ENCODE measurements around the gene GPSM3. TPM values are rescaled to one million over a fixed set of nuclear protein-coding genes. Genes with fewer than 3 reads are reported as not detected.
A peak's percentile ranks its signal among the peaks of the same experiment; 100 is the strongest.

GPSM3 gene
- total and polyA plus RNA-seq, 2 of the 13 experiments (the other 11 are each of a cell fraction or from before 2014, with no cell fraction given): 0.18 to 6.2 TPM

DNA sequence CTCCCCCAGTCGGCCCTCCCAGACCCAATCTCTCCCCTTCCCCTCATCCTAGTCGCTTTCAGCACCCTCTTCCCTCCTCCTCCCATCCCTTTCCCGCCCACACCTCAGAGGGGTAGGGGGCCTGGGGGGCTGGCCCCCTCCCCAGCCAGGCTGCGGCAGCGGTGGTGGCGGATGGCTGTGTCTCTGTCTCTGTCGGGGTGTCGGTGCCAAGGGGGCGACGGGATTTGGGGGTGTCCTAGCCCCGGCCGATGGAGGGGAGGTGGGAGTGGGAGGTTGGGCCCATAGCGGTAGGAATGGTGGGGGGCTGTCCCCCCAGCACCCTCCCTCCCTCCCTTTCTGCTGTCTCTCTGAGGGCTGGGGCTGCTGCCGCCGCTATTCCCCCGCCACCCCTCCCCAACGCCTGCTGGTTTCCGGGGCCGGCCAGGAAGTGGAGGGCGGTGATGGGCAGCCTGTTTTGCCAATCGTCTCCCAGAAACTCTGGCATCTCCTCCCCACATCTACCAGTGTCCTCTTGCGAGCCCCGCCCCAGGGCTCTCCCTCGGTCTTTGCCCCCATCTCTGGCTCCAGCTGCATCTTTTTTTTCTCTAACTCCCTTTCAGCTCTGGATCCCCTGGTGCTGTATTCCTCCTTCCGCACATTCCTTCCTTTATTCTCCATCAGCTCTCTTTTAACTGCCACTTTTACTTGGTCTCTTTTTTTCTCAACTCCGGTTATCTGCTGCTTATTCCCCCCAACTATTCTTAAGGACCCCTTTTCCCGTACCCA is 16.6 kb downstream of the GPSM3 start, which contains the start of gene AGPAT1 (continued):
- TF ChIP-seq TARDBP (CRISPR knock-in tag; IDR thresholded peaks at IDR 0.05) (peak; percentile 45), ZC3H4 (CRISPR knock-in tag; IDR thresholded peaks at IDR 0.05; ENCODE audit: borderline replicate concordance) (no peak), ZNF567 (CRISPR knock-in tag; IDR thresholded peaks at IDR 0.05; ENCODE audit: borderline replicate concordance) (no peak), ZNF124 (CRISPR knock-in tag; IDR thresholded peaks at IDR 0.05) (0 out of 2 replicates have a peak, but pooled peaks have one; percentile 8), ZFP82 (CRISPR knock-in tag; IDR thresholded peaks at IDR 0.05; ENCODE audit: borderline replicate concordance) (0 out of 2 replicates have a peak, but pooled peaks have one; percentile 60), TBL1XR1 (IDR thresholded peaks at IDR 0.05; ENCODE audit: borderline replicate concordance, low read length, partially characterized antibody) (no peak), ZNF557 (CRISPR knock-in tag; IDR thresholded peaks at IDR 0.05) (no peak), HOXA5 (CRISPR knock-in tag; IDR thresholded peaks at IDR 0.05) (peak; percentile 49; the same call in 1 of the 2 replicates), ZNF75D (CRISPR knock-in tag; IDR thresholded peaks at IDR 0.05; ENCODE audit: borderline replicate concordance) (no peak), RFXAP (CRISPR knock-in tag; IDR thresholded peaks at IDR 0.05; ENCODE audit: borderline replicate concordance) (peak; percentile 66; the same call in 1 of the 2 replicates), ZNF205 (CRISPR knock-in tag; IDR thresholded peaks at IDR 0.05) (no peak), STAG1 (CRISPR knock-in tag; IDR thresholded peaks at IDR 0.05) (no peak), ATF6 (CRISPR knock-in tag; conservative IDR thresholded peaks at IDR 0.05) (peak; percentile 39; the same call in 1 of the 2 replicates), GATAD1 (CRISPR knock-in tag; IDR thresholded peaks at IDR 0.05) (peak; percentile 67), ZNF180 (CRISPR knock-in tag; IDR thresholded peaks at IDR 0.05; ENCODE audit: borderline replicate concordance, low read depth) (no peak), ZFP36L2 (CRISPR knock-in tag; IDR thresholded peaks at IDR 0.05) (no peak; the same call in 1 of the 2 replicates), FOSL2 (CRISPR knock-in tag; IDR thresholded peaks at IDR 0.05) (0 out of 2 replicates have a peak, but pooled peaks have one; percentile 8), ZNF17 (CRISPR knock-in tag; IDR thresholded peaks at IDR 0.05) (no peak), SPEN (CRISPR knock-in tag; IDR thresholded peaks at IDR 0.05; ENCODE audit: low read depth) (peak; percentile 50; the same call in 1 of the 2 replicates)
- TF ChIP-seq, protein P1, sequence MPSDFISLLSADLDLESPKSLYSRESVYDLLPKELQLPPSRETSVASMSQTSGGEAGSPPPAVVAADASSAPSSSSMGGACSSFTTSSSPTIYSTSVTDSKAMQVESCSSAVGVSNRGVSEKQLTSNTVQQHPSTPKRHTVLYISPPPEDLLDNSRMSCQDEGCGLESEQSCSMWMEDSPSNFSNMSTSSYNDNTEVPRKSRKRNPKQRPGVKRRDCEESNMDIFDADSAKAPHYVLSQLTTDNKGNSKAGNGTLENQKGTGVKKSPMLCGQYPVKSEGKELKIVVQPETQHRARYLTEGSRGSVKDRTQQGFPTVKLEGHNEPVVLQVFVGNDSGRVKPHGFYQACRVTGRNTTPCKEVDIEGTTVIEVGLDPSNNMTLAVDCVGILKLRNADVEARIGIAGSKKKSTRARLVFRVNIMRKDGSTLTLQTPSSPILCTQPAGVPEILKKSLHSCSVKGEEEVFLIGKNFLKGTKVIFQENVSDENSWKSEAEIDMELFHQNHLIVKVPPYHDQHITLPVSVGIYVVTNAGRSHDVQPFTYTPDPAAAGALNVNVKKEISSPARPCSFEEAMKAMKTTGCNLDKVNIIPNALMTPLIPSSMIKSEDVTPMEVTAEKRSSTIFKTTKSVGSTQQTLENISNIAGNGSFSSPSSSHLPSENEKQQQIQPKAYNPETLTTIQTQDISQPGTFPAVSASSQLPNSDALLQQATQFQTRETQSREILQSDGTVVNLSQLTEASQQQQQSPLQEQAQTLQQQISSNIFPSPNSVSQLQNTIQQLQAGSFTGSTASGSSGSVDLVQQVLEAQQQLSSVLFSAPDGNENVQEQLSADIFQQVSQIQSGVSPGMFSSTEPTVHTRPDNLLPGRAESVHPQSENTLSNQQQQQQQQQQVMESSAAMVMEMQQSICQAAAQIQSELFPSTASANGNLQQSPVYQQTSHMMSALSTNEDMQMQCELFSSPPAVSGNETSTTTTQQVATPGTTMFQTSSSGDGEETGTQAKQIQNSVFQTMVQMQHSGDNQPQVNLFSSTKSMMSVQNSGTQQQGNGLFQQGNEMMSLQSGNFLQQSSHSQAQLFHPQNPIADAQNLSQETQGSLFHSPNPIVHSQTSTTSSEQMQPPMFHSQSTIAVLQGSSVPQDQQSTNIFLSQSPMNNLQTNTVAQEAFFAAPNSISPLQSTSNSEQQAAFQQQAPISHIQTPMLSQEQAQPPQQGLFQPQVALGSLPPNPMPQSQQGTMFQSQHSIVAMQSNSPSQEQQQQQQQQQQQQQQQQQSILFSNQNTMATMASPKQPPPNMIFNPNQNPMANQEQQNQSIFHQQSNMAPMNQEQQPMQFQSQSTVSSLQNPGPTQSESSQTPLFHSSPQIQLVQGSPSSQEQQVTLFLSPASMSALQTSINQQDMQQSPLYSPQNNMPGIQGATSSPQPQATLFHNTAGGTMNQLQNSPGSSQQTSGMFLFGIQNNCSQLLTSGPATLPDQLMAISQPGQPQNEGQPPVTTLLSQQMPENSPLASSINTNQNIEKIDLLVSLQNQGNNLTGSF (CRISPR knock-in tag; IDR thresholded peaks at IDR 0.05): no peak
